NCI-H345 (cell line): ENCODE measurements around the gene NAA11.
A peak's percentile ranks its signal among the peaks of the same experiment; 100 is the strongest.

Source experiments
- DNase-seq: peaks from one replicate; lab custom pipeline; 2025; lab: John Stamatoyannopoulos, UW

NAA11 gene

GRCh38 chr4:79325864-79326328, at the start of gene NAA11:
NAA11 (minus strand) TSS chr4:79326061; CDS start chr4:79325877, 184 bp downstream.
- DNase-seq: no peak

DNA sequence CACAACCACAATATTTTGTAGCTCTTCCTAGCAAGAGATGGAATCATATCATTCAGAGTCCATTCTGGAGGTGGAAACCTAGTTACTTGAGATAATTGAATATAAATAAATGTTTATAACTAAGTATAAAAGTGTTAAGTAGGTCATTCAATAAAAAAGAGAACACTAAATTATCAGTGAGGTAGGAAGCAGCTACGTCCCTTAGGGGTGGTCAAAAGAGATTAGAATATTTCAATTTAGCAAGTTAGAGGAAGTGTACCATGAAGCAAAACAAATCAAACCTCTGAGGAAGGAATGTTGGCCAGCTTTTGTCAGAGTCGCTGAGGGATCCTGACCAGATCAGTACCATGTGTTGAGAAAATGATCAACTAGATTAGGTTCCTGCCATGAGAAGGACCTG, 44.2 kb upstream of the NAA11 start:
- DNase-seq: no peak

GRCh38 chr4:79367096-79367495, 41.2 kb upstream of the NAA11 start:
- no peak for DNase-seq

- no peak for DNase-seq
Observed at GRCh38 chr4:79366422-79366821, 40.6 kb upstream of the NAA11 start.

DNA sequence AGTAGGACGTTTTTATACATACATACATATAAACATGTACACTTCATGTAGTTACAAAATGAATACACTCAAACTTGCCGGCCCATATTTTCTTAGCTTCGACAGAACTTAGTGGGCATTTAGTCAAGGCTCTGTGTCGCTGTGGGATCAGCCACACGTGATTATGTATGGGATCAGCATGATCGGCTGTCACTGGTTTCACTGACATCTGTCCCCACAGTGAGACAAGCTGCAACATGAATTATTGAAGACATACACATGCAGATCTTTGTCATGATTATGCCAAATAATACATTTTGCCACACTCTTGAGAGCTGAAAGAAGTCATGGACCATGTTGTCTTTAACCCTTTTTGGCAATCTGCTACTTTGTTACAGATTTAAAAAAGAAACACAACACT, 38.2 kb upstream of the NAA11 start:
- no peak for DNase-seq

- no peak for DNase-seq
Observed at GRCh38 chr4:79362626-79363025, 36.8 kb upstream of the NAA11 start.

DNA sequence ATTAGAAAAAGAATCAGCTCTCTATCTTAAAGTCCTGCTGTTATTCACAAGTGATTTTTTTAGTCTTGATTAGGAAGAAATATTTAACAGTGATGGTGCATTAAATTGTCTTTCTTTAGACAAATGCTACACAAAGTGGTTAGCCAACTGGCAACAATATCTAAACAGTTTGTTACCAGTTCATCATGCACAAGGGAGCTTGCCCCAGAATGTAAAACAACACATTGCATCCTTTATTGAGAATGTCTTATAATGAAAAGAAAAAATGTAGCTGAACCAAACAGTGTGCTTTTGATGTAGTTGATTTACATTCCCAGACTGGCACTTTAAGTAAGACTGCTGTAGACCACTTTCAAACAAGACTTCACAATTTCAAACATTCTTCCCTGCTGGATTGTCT, 34.1 kb upstream of the NAA11 start:
- DNase-seq: no peak

DNA sequence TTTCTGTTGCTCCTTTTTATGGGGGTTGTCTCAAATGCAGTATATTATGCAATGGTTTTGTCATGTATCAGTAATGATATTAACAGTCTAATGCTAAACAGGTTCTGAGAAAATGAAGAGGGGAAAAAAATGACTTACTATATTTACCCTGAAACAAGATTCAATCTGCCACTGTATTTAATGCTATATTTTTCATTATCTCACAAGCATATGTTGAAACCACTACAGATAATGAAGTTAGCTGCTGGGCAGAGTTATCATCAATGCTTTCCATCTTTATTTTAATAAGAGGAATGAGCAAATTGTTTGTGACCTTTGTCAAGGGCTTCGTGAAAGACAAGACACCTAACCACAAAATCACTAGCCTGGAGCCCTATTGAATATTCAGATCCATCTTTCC, 32.6 kb upstream of the NAA11 start:
- no peak for DNase-seq

GRCh38 chr4:79357365-79357764, 31.5 kb upstream of the NAA11 start:
- no peak for DNase-seq

GRCh38 chr4:79353075-79353474, 27.2 kb upstream of the NAA11 start:
- DNase-seq: no peak

GRCh38 chr4:79348405-79348804, 22.5 kb upstream of the NAA11 start:
- DNase-seq: no peak

DNA sequence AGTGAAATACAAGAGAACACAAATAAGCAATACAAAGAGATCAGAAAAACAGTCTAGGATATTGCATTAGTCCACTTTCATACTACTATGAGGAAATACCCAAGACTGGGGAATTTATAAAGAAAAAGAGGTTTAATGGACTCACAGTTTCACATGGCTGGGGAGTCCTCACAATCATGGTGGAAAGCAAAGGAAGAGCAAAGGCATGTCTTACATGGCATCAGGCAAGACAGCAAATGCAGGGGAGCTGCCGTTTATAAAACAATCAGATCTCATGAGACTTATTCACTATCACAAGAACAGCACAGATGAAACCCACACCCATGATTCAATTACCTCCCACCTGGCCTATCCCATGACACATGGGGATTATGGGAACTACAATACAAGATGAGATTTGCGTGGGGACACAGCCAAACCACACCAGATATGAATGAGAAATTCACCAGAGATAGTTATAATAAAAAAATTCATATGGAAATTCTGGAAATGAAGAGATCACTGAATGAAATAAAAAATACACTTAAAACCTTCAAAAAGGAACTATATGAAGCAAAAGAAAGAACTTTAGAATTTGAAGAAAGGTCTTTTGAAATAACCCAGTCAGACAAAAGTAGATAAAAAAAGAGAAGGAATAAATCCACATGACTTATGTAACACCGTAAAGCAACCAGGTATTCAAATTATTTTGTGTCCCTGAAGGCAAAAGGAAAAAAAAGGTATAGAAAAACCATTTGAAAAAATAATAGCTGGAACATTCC, 16.2 kb upstream of the NAA11 start:
- no peak for DNase-seq

DNA sequence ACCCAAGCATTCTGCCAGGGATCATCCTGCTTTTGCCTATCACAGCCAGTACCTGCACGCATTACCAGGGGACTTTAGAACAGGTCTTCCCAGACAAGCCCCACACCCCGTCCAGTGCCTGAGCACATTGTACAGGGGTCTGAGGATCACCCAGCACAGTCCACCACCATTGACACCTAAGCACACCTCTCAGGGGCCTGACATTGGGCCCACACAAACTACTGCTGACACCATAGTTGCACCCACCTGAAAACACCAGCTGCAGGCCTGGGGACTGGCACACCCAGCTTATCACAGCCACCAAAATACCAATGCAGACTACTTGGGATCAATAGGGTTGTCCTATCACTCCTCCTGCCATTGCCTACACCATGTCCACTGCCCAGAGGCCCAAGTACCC, 14.7 kb upstream of the NAA11 start:
- no peak for DNase-seq

DNA sequence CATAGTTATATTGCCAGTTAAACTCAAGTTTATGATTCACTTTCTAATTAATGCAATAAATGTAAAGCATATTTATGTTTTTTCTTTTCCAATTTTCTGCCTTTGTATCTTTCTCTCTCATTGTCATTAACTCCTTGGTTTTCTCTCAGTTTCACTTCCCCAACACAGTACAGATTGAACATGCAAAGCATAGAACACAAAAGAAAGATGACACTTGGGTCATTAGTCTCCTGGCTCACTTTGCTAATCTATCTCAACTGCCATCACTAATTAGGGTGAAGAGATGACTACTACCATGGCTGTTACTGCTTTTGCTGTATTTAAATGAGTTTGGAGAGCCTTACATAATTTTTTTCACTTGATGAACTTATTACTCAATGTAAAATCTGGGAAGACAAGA, 12.3 kb upstream of the NAA11 start:
- no peak for DNase-seq

DNA sequence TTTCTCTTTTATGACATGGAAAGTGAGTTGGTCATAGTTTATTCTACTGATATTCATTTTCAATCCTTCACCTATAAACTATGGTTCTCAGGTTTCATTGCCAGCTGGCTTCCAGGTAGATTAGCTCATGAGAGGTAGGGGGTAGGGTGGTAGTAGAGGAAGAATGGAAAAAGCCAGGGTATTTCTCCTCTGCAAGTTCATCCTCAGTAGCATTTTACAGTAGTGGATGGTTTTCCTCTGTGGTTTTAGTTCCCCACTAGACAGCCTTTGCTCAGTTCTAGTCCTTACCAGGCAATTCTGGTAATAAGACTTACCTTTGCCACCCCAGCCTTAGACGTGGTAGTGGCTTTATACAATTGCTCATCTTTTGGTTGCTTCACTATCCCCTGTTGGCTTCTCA, 8.9 kb upstream of the NAA11 start:
- DNase-seq: no peak

GRCh38 chr4:79334341-79334740, 8.5 kb upstream of the NAA11 start:
- DNase-seq: no peak

GRCh38 chr4:79331126-79331876, 5.4 kb upstream of the NAA11 start:
- DNase-seq: peak; percentile 1

- DNase-seq: no peak
Observed at GRCh38 chr4:79330720-79331119, 4.9 kb upstream of the NAA11 start.

DNA sequence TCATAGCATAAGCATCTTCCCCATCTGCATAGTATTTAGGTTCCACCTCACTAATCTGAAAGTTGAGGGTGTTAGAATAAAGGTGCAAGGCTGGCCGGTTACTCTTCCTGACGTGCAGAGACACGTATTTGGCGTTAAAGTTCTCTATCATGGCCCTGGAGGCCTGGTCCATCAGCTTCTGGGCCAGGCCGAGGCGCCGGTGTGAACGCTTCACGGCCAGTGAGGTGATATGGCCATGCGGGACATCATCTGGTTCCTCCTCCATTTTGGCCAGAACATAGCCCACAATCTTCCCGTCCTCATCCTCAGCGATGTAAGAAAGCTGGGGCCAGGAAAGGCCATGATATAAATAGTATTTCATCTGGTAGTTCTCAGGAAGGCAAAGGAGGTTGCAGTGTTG, 425 bp downstream of the NAA11 start:
- no peak for DNase-seq

DNA sequence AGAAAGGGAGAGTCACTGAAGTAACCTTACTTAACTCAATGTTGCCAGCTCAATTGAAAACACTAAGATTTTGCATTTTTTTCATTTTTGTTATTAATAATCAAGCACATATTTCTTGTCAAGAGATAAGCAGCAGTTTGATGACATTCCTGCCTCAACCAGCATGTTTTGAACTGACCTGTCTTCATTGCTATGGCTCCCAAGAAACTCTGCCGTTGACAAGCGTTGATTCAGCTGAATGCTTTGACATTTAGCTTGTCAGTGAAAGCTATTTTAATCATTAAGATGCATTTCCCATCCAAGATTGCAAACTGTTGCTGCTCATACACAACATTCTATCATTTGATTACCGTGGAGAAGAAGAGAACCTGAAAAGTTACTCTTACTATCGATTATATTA, 5.9 kb downstream of the NAA11 start:
- no peak for DNase-seq

DNA sequence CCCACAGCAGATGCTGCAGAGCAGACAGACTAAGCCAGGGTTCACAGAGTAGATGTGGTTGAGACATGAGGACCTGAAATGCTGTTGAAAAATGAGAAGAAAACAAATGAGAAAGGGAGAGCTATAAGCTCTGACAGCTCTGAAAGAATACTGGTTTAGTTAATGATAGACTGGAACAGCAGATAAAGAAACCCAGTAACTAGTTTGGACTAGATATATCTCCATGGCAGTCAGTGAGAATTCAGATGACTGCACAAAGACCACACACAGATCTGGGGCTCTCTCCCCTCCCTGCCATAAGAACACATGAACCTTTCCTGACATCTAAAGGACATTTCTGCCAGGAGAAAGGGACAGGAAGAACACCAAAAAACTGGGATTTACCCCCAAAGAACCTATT, 8.2 kb downstream of the NAA11 start:
- DNase-seq: no peak

DNA sequence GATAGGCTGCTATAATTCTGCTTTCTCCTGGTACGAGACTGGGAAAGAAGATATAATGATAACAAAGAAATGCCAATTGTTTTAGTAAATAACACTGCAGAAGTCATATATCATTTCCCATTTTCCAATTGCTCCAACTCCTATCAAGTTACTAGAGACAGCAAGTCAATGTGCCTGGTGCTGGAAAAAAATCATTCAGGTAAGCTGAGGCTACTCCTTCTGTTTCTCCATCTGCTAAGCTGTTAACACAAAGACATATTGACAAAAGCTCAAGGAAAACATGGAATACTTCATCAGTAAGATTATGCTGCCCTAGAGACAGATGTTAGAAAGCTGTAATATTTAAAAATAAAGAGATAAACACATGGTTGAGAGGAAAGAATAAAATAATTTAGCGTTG, 10.0 kb downstream of the NAA11 start:
- DNase-seq: no peak

GRCh38 chr4:79311279-79311678, 14.6 kb downstream of the NAA11 start:
- no peak for DNase-seq

GRCh38 chr4:79308971-79309370, 16.9 kb downstream of the NAA11 start:
- no peak for DNase-seq
